MM.1S (cell line): Measurements from ENCODE around the gene LMF1.

ENCODE experiments used
- EZH2 ChIP-seq: fragments of 300-600 bp; sonication (generic); optimal IDR thresholded peaks from 2 replicates; pipeline ENCODE3; 2017; ENCODE audit warnings: low read depth, mild to moderate bottlenecking, antibody characterized with exemption, low read length, mixed read lengths
- EZH2phosphoT487 ChIP-seq: fragments of 300-600 bp; sonication (generic); IDR thresholded peaks from 2 replicates; pipeline ENCODE4 v1.6.1; 2018; ENCODE audit warnings: antibody characterized with exemption, low read length
- TF ChIP-seq, protein P1 (sequence below): fragments of 300-600 bp; sonication (generic); IDR thresholded peaks from 2 replicates; pipeline ENCODE4 v1.5.1; 2016; ENCODE audit warnings: antibody characterized with exemption, low read length, mixed read lengths

DNA sequence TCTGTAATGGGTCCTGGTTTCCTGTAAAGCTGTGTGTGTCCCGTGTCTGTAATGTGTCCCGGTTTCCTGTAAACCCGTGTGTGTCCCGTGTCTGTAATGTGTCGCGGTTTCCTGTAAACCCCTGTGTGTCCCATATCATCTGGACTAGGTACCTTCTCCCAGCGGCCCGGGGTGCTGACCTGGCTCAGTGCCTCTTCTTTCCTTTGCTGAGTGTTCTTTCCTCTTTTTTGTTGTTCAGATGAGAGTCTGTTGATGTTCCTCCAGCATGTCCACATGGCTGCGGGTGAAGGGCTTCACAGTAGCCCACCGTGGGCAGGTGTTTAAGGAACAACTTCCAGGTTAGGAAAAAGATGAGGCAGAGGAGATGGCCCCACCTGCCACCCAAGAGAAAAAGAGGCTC is 123.6 kb downstream of the LMF1 start:
- TF ChIP-seq, protein P1, sequence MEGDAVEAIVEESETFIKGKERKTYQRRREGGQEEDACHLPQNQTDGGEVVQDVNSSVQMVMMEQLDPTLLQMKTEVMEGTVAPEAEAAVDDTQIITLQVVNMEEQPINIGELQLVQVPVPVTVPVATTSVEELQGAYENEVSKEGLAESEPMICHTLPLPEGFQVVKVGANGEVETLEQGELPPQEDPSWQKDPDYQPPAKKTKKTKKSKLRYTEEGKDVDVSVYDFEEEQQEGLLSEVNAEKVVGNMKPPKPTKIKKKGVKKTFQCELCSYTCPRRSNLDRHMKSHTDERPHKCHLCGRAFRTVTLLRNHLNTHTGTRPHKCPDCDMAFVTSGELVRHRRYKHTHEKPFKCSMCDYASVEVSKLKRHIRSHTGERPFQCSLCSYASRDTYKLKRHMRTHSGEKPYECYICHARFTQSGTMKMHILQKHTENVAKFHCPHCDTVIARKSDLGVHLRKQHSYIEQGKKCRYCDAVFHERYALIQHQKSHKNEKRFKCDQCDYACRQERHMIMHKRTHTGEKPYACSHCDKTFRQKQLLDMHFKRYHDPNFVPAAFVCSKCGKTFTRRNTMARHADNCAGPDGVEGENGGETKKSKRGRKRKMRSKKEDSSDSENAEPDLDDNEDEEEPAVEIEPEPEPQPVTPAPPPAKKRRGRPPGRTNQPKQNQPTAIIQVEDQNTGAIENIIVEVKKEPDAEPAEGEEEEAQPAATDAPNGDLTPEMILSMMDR: no peak
- TF ChIP-seq EZH2 (no peak), EZH2phosphoT487 (no peak)
